T-cell (primary cell): Measurements from ENCODE around the gene VANGL1. TPM values are rescaled to one million over a fixed set of nuclear protein-coding genes. Genes with fewer than 3 reads are reported as not detected.

Source experiments
- ATAC-seq, 4 experiments: fragments of 200-7000 bp in 3 of 4; fragments of 150-1000 bp in 1 of 4; cut with Tn5 transposase; replicated peaks in 1 of 4; 1 replicate in 3 of 4; 2 replicates in 1 of 4; pipeline ENCODE4 v1.10.0; 2021; ENCODE audit warnings: moderate library complexity in 3 of 4, mild to moderate bottlenecking in 2 of 4, moderate number of reproducible peaks in 1 of 4
- CTCF ChIA-PET, 2 donors: fragments of 300-600 bp; sonication (Branson Sonifier 250); formaldehyde crosslinking; loops; one replicate each; lab custom pipeline; 2022; ENCODE audit warnings: antibody characterized with exemption in 2 of 2; lab: Charles Lee
- POLR2A ChIA-PET, 2 donors: fragments of 300-600 bp; sonication (Branson Sonifier 250); formaldehyde crosslinking; loops; one replicate each; lab custom pipeline; 2022; ENCODE audit warnings: antibody characterized with exemption in 2 of 2; lab: Charles Lee
- DNase-seq, 35 experiments: peaks; one replicate each; pipeline versions ENCODE4 v3.0.0 to v3.0.0-alpha.2; 2013 to 2023
- H3K27ac ChIP-seq: one replicate; pipeline ENCODE4 v1.5.1; 2013; ENCODE audit warnings: low read length
- H3K27me3 ChIP-seq, 2 experiments: replicated peaks in 1 of 2; 1 replicate in 1 of 2; 2 replicates in 1 of 2; pipeline versions ENCODE4 v1.6.1 to v1.7.0; 2013; ENCODE audit warnings: low read length in 1 of 2, mixed read lengths in 1 of 2; ENCODE audit not compliant: control insufficient read depth in 2 of 2, insufficient read depth in 2 of 2; ENCODE audit errors: extremely low read depth in 1 of 2
- H3K36me3 ChIP-seq, 2 donors: 1 replicate in 1 of 2; 2 replicates in 1 of 2; pipeline versions ENCODE4 v1.6.1 to v1.7.0; 2013; ENCODE audit warnings: low read length in 1 of 2; ENCODE audit not compliant: control insufficient read depth in 2 of 2, insufficient read depth in 1 of 2; ENCODE audit errors: extremely low read depth in 1 of 2
- H3K4me1 ChIP-seq, 2 experiments: 1 replicate in 1 of 2; 2 replicates in 1 of 2; pipeline versions ENCODE4 v1.6.1 to v1.7.0; 2013; ENCODE audit warnings: low read length in 2 of 2, mixed read lengths in 1 of 2; ENCODE audit not compliant: insufficient read depth in 2 of 2, control insufficient read depth in 1 of 2; ENCODE audit errors: extremely low read depth in 1 of 2
- H3K4me3 ChIP-seq, 2 donors: 1 replicate in 1 of 2; 2 replicates in 1 of 2; pipeline versions ENCODE4 v1.5.1 to v1.7.0; 2013; ENCODE audit warnings: mild to moderate bottlenecking in 2 of 2, low read length in 1 of 2, moderate library complexity in 1 of 2; ENCODE audit not compliant: control insufficient read depth in 1 of 2; ENCODE audit errors: extremely low read depth in 1 of 2
- H3K9me3 ChIP-seq: 2 replicates; pipeline ENCODE4 v1.7.0; 2013
- H3K27ac Mint-ChIP-seq, 2 donors: one replicate each; pipeline ENCODE4 v1.8.0; 2020 to 2021; ENCODE audit warnings: mild to moderate bottlenecking in 2 of 2, mixed read lengths in 2 of 2
- H3K27me3 Mint-ChIP-seq, 2 donors: one replicate each; pipeline ENCODE4 v1.8.0; 2021 to 2022; ENCODE audit warnings: mixed read lengths in 2 of 2
- H3K36me3 Mint-ChIP-seq: one replicate; pipeline ENCODE4 v1.8.0; 2021; ENCODE audit warnings: mixed read lengths
- H3K4me1 Mint-ChIP-seq, 3 donors: one replicate each; pipeline ENCODE4 v1.8.0; 2020 to 2022; ENCODE audit warnings: mixed read lengths in 3 of 3, mild to moderate bottlenecking in 1 of 3
- H3K4me3 Mint-ChIP-seq, 3 donors: one replicate each; pipeline ENCODE4 v1.8.0; 2020 to 2022; ENCODE audit warnings: mild to moderate bottlenecking in 3 of 3, mixed read lengths in 3 of 3, moderate library complexity in 3 of 3
- H3K9me3 Mint-ChIP-seq, 3 donors: one replicate each; pipeline ENCODE4 v1.8.0; 2020 to 2022; ENCODE audit warnings: mixed read lengths in 3 of 3
- WGBS: methylation state at CpG from one replicate; pipeline ENCODE4 v1.1.5; 2013; ENCODE audit warnings: missing lambda C conversion rate; ENCODE audit not compliant: insufficient coverage; 5-methylcytosine and 5-hydroxymethylcytosine counted together
- total RNA-seq, 35 experiments: library from RNA in 6 of 35; stranded (reverse) in 6 of 35; fragments of 120-200 nt in 1 of 35; gene quantifications; one replicate each; pipeline versions ENCODE4 v1.2.1 to v1.2.4 and lab custom pipeline; 2013 to 2026

Gene VANGL1
- total RNA-seq, 5 donors from 2014 or later (not counting 1 experiment from before 2014, with no cell fraction given) = 1.7 to 2.5 (median 2.4) TPM

- Mint-ChIP-seq H3K27ac (no peak overlapping the region), H3K36me3 (no peaks in the 10 kb centered on the region), H3K9me3 (no peaks in the 10 kb centered on the region), H3K4me3 (no peak overlapping the region), H3K4me1 (peaks cover 0 to 3% (median 0%) of the 10 kb centered on the region in 3 donors), H3K27me3 (no peaks in the 10 kb centered on the region)
- Histone ChIP-seq H3K27me3 (no peaks in the 10 kb centered on the region), H3K27ac (no peak overlapping the region), H3K9me3 (no peaks in the 10 kb centered on the region), H3K36me3 (no peaks in the 10 kb centered on the region), H3K4me1 (no peaks in the 10 kb centered on the region), H3K4me3 (no peak overlapping the region)
- CTCF ChIA-PET = no interaction called here
- POLR2A ChIA-PET = no interaction called here
- no peak for DNase-seq
- WGBS = 100% methylated on average over 3 of the region's 5 CpGs
- no peak for ATAC-seq
These were observed 39.0 kb downstream of the VANGL1 start for GRCh38 chr1:115680730-115681111.

GRCh38 chr1:115682792-115683191 is 41.0 kb downstream of the VANGL1 start:
- Mint-ChIP-seq H3K4me1 (no peaks in the 10 kb centered on the region), H3K36me3 (no peaks in the 10 kb centered on the region), H3K27me3 (no peaks in the 10 kb centered on the region), H3K27ac (no peak overlapping the region), H3K9me3 (no peaks in the 10 kb centered on the region), H3K4me3 (no peak overlapping the region)
- POLR2A ChIA-PET = no interaction called here
- H3K27ac ChIP-seq = no peak overlapping the region
- CTCF ChIA-PET = no interaction called here
- H3K4me3 ChIP-seq = no peak overlapping the region
- no peaks in the 10 kb centered on the region for H3K27me3 ChIP-seq
- no peaks in the 10 kb centered on the region for H3K4me1 ChIP-seq
- DNase-seq = no peak
- ATAC-seq = no peak
- H3K36me3 ChIP-seq = no peaks in the 10 kb centered on the region
- no peaks in the 10 kb centered on the region for H3K9me3 ChIP-seq
- no CpG with 5 or more reads among the region's 4 CpGs for WGBS

- Histone ChIP-seq H3K36me3 (no peaks in the 10 kb centered on the region), H3K27ac (no peak overlapping the region), H3K4me3 (no peak overlapping the region), H3K27me3 (no peaks in the 10 kb centered on the region), H3K9me3 (no peaks in the 10 kb centered on the region), H3K4me1 (no peaks in the 10 kb centered on the region)
- POLR2A ChIA-PET = no interaction called here
- no peaks in the 10 kb centered on the region for H3K27me3 Mint-ChIP-seq
- H3K9me3 Mint-ChIP-seq = no peaks in the 10 kb centered on the region
- H3K4me1 Mint-ChIP-seq = no peaks in the 10 kb centered on the region
- CTCF ChIA-PET = no interaction called here
- H3K36me3 Mint-ChIP-seq = peaks cover 3% of the 10 kb centered on the region
- no peak overlapping the region for H3K27ac Mint-ChIP-seq
- ATAC-seq (no peak), DNase-seq (no peak)
- no peak overlapping the region for H3K4me3 Mint-ChIP-seq
- 97% methylated on average over 10 of the region's 14 CpGs for WGBS
These were observed 43.4 kb downstream of the VANGL1 start for GRCh38 chr1:115685029-115685705.

GRCh38 chr1:115687744-115688143 is 46.0 kb downstream of the VANGL1 start:
- Mint-ChIP-seq H3K27me3 (no peaks in the 10 kb centered on the region), H3K9me3 (no peaks in the 10 kb centered on the region), H3K36me3 (peaks cover 4% of the 10 kb centered on the region), H3K4me1 (no peaks in the 10 kb centered on the region), H3K27ac (no peak overlapping the region), H3K4me3 (no peak overlapping the region)
- H3K4me3 ChIP-seq = no peak overlapping the region
- H3K27ac ChIP-seq = no peak overlapping the region
- CTCF ChIA-PET = no interaction called here
- H3K4me1 ChIP-seq = no peaks in the 10 kb centered on the region
- POLR2A ChIA-PET = no interaction called here
- H3K36me3 ChIP-seq = no peaks in the 10 kb centered on the region
- H3K9me3 ChIP-seq = no peaks in the 10 kb centered on the region
- DNase-seq = no peak
- H3K27me3 ChIP-seq = peaks cover 0 to 2% of the 10 kb centered on the region in 2 experiments
- ATAC-seq = no peak
- no CpG with 5 or more reads among the region's 3 CpGs for WGBS

GRCh38 chr1:115690972-115691371 is 49.2 kb downstream of the VANGL1 start:
- ATAC-seq = no peak
- DNase-seq = no peak
- peaks cover 0 to 2% of the 10 kb centered on the region in 2 experiments for H3K27me3 ChIP-seq
- H3K27ac ChIP-seq = no peak overlapping the region
- H3K36me3 ChIP-seq = no peaks in the 10 kb centered on the region
- Mint-ChIP-seq H3K4me1 (no peaks in the 10 kb centered on the region), H3K36me3 (peaks cover 4% of the 10 kb centered on the region), H3K4me3 (no peak overlapping the region), H3K27me3 (no peaks in the 10 kb centered on the region), H3K9me3 (no peaks in the 10 kb centered on the region), H3K27ac (no peak overlapping the region)
- CTCF ChIA-PET = no interaction called here
- H3K4me1 ChIP-seq = no peaks in the 10 kb centered on the region
- no CpG with 5 or more reads among the region's 8 CpGs for WGBS
- H3K4me3 ChIP-seq = no peak overlapping the region
- POLR2A ChIA-PET = no interaction called here
- H3K9me3 ChIP-seq = no peaks in the 10 kb centered on the region

- H3K36me3 Mint-ChIP-seq = peaks cover 4% of the 10 kb centered on the region
- no peak overlapping the region for H3K4me3 ChIP-seq
- no peaks in the 10 kb centered on the region for H3K9me3 Mint-ChIP-seq
- WGBS = 77% methylated on average over 2 of the region's 4 CpGs
- no peak overlapping the region for H3K27ac Mint-ChIP-seq
- ChIA-PET POLR2A (no interaction called here), CTCF (interaction anchor here in 1 of 2 donors (1.0 kb wide), 1 partner anchor 18 kb away, joined by 3 read pairs; no protein-coding TSS in a partner anchor)
- H3K27me3 ChIP-seq = peaks cover 0 to 2% of the 10 kb centered on the region in 2 experiments
- DNase-seq (no peak), ATAC-seq (no peak)
- H3K27me3 Mint-ChIP-seq = no peaks in the 10 kb centered on the region
- H3K36me3 ChIP-seq = no peaks in the 10 kb centered on the region
- no peaks in the 10 kb centered on the region for H3K4me1 Mint-ChIP-seq
- H3K9me3 ChIP-seq = no peaks in the 10 kb centered on the region
- H3K27ac ChIP-seq = no peak overlapping the region
- no peaks in the 10 kb centered on the region for H3K4me1 ChIP-seq
- H3K4me3 Mint-ChIP-seq = no peak overlapping the region
These were observed 50.5 kb downstream of the VANGL1 start for GRCh38 chr1:115692224-115692623.
